Measurements from ENCODE around the gene DMBT1. TPM values are rescaled to one million over a fixed set of nuclear protein-coding genes. Genes with fewer than 3 reads are reported as not detected.

DMBT1 gene
- total RNA-seq, 4 donors from 2014 or later: 0.15 to 0.62 (median 0.31) TPM

DNA sequence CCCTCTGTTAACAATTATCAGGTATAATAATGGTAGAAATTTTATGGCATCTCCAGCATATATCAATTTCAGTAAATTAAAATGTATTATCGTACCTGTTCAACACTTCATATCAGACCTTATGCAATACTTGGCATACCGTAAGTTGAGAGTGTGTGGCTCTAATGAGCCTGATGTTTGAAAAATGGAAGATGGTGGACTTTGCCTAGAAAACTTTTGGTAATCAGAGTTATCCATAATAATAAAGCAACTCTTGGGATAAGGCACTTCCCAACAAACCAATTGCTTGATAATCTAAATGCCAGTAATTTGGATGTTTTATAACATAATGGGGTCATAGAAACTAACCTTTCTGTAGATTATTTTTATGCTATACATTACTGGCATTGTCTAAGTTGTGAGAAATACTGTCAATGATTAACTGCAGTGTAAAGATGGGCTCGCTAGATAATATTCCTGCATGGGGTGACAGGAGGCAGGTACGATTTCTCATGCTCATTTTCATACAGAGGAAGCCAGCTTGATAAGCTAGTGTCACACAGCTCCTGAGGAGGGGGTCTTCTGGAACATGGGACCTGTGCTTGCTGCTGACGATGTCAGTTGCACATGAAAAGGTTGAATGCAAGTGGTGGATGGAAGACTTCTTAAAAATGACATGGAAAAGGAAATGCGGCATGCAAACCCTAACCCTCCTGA lies 27.8 kb upstream of the DMBT1 start:
- Histone ChIP-seq H3K36me3 (no peaks in the 10 kb centered on the region), H3K27me3 (no peaks in the 10 kb centered on the region), H3K9me3 (no peaks in the 10 kb centered on the region), H3K27ac (no peak overlapping the region), H3K4me1 (no peaks in the 10 kb centered on the region), H3K4me3 (no peak overlapping the region)
- DNase-seq (ENCODE audit: low spot score in 2 of 2): no peak
- TF ChIP-seq POLR2AphosphoS5 (IDR thresholded peaks at IDR 0.05) (no peak), CTCF (IDR thresholded peaks at IDR 0.05) (no peak), POLR2A (IDR thresholded peaks at IDR 0.05) (no peak), EP300 (IDR thresholded peaks at IDR 0.05) (no peak)
- WGBS: 93% methylated on average over 6 of the region's 6 CpGs

GRCh38 chr10:122537545-122537944 lies 23.0 kb upstream of the DMBT1 start:
- Histone ChIP-seq H3K4me1 (peaks cover 6% of the 10 kb centered on the region), H3K27me3 (no peaks in the 10 kb centered on the region), H3K9me3 (no peaks in the 10 kb centered on the region), H3K4me3 (no peak overlapping the region), H3K27ac (no peak overlapping the region), H3K36me3 (no peaks in the 10 kb centered on the region)
- DNase-seq (ENCODE audit: low spot score in 2 of 2): no peak
- 88% methylated on average over 2 of the region's 2 CpGs for WGBS
- TF ChIP-seq EP300 (IDR thresholded peaks at IDR 0.05) (no peak), POLR2A (IDR thresholded peaks at IDR 0.05) (no peak), POLR2AphosphoS5 (IDR thresholded peaks at IDR 0.05) (no peak), CTCF (IDR thresholded peaks at IDR 0.05) (no peak)

DNA sequence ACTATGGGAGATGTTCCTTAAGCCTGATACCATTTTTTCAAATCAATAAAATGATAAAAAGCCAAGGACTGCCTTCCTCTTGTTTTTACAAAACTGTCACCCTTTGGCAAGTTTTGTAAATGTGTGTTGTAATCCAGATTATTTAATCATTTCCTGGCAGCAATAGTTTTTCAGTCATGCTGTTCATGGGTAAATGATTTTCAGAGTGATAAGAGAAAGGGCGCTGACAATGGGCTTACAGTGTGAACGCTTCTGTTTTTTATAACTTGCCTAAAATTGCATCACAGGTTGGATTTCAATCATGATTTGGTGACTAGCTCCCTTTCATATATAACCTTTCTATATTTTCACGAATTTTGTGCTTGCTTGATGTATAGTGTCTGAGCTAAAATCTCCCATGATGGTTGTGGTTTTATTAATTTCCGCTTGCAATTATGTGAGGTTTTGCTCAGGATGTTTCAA lies 19.0 kb upstream of the DMBT1 start:
- no peak overlapping the region for H3K4me3 ChIP-seq
- H3K4me1 ChIP-seq: peaks cover 18% of the 10 kb centered on the region
- no peak for DNase-seq (ENCODE audit: low spot score in 2 of 2)
- no peaks in the 10 kb centered on the region for H3K36me3 ChIP-seq
- 41% methylated on average over 4 of the region's 4 CpGs for WGBS
- no peak overlapping the region for H3K27ac ChIP-seq
- no peaks in the 10 kb centered on the region for H3K9me3 ChIP-seq
- TF ChIP-seq POLR2A (IDR thresholded peaks at IDR 0.05) (no peak), POLR2AphosphoS5 (IDR thresholded peaks at IDR 0.05) (no peak), EP300 (IDR thresholded peaks at IDR 0.05) (no peak), CTCF (IDR thresholded peaks at IDR 0.05) (no peak)
- H3K27me3 ChIP-seq: no peaks in the 10 kb centered on the region

- Histone ChIP-seq H3K4me3 (no peak overlapping the region), H3K9me3 (no peaks in the 10 kb centered on the region), H3K27me3 (no peaks in the 10 kb centered on the region), H3K36me3 (no peaks in the 10 kb centered on the region), H3K4me1 (peaks cover 18% of the 10 kb centered on the region), H3K27ac (no peak overlapping the region)
- WGBS: 45% methylated on average over 10 of the region's 10 CpGs
- TF ChIP-seq CTCF (IDR thresholded peaks at IDR 0.05) (no peak), POLR2A (IDR thresholded peaks at IDR 0.05) (no peak), POLR2AphosphoS5 (IDR thresholded peaks at IDR 0.05) (no peak), EP300 (IDR thresholded peaks at IDR 0.05) (no peak)
- no peak for DNase-seq (ENCODE audit: low spot score in 2 of 2)
Observed at GRCh38 chr10:122543676-122544445, 16.7 kb upstream of the DMBT1 start.

DNA sequence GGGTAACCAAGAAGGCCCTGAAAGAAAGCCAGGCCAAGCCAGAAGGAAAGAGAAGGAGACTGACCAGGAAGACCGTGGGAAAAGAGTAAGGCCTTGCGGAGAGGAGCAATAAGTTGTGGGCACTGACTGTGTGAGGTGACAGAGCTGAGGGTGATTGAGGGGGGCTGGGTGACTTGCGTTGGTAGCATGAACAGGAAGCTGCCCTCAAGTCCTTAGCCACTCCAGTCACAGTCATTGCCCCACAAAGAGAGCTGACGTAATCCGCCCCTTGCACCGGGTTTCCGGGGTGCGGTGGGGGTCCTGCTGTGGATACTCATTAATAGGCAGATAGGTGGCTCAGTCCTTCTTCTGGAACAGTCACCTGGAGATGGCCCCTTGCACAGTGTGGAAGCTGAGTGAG lies 16.1 kb upstream of the DMBT1 start:
- Histone ChIP-seq H3K9me3 (no peaks in the 10 kb centered on the region), H3K36me3 (no peaks in the 10 kb centered on the region), H3K4me3 (no peak overlapping the region), H3K27ac (no peak overlapping the region), H3K27me3 (no peaks in the 10 kb centered on the region), H3K4me1 (peaks cover 18% of the 10 kb centered on the region)
- TF ChIP-seq POLR2AphosphoS5 (IDR thresholded peaks at IDR 0.05) (no peak), CTCF (IDR thresholded peaks at IDR 0.05) (no peak), POLR2A (IDR thresholded peaks at IDR 0.05) (no peak), EP300 (IDR thresholded peaks at IDR 0.05) (no peak)
- WGBS: 81% methylated on average over 8 of the region's 8 CpGs
- no peak for DNase-seq (ENCODE audit: low spot score in 2 of 2)
